DND-41 (cell line): ENCODE results near the gene CHSY3.

Source experiments
- ATAC-seq: fragments of 200-7000 bp; cut with Tn5 transposase; 3 replicates; pipeline ENCODE4 v1.9.1; 2021; ENCODE audit warnings: low read depth; ENCODE audit not compliant: insufficient read depth
- DNase-seq: peaks from one replicate; pipeline ENCODE4 v3.0.0-alpha.2; 2020
- H2AFZ ChIP-seq: 2 replicates; pipeline ENCODE4 v1.6.0; 2012; ENCODE audit warnings: low read depth, low read length
- H3K27ac ChIP-seq: 2 replicates; pipeline ENCODE4 v1.5.1; 2012; ENCODE audit warnings: low read length, inconsistent platforms
- H3K27me3 ChIP-seq: fragments of 200-600 bp; sonication (generic); 2 replicates; pipeline ENCODE4 v1.6.0; 2012; ENCODE audit warnings: low read length, mild to moderate bottlenecking, inconsistent platforms; ENCODE audit not compliant: insufficient read depth, poor library complexity
- H3K36me3 ChIP-seq: 2 replicates; pipeline ENCODE4 v1.5.1; 2012; ENCODE audit warnings: low read length, inconsistent platforms; ENCODE audit not compliant: insufficient read depth
- H3K4me1 ChIP-seq: 2 replicates; pipeline ENCODE4 v1.5.1; 2012; ENCODE audit warnings: mild to moderate bottlenecking, low read length; ENCODE audit not compliant: insufficient read depth
- H3K4me2 ChIP-seq: 2 replicates; pipeline ENCODE4 v1.6.0; 2012; ENCODE audit warnings: mild to moderate bottlenecking, moderate library complexity, low read length, inconsistent platforms; ENCODE audit not compliant: insufficient read depth
- H3K4me3 ChIP-seq, 2 experiments: fragments of 200-600 bp in 1 of 2; shearing (Covaris generic) in 1 of 2; 2 replicates each; pipeline ENCODE4 v1.5.1; 2012 to 2016; ENCODE audit warnings: inconsistent platforms in 2 of 2, low read length in 2 of 2, mild to moderate bottlenecking in 2 of 2, low read depth in 1 of 2, moderate library complexity in 1 of 2
- H3K79me2 ChIP-seq: 2 replicates; pipeline ENCODE4 v1.6.0; 2012; ENCODE audit warnings: low read length, inconsistent platforms; ENCODE audit not compliant: insufficient read depth
- H3K9ac ChIP-seq: 2 replicates; pipeline ENCODE4 v1.6.0; 2012; ENCODE audit warnings: low read depth, mild to moderate bottlenecking, inconsistent platforms, low read length, moderate library complexity
- H3K9me3 ChIP-seq: 2 replicates; pipeline ENCODE4 v1.5.1; 2012; ENCODE audit warnings: low read length, moderate library complexity, mild to moderate bottlenecking, inconsistent platforms; ENCODE audit not compliant: insufficient read depth, severe bottlenecking
- H4K20me1 ChIP-seq: 2 replicates; pipeline ENCODE4 v1.6.0; 2012; ENCODE audit warnings: low read length; ENCODE audit not compliant: insufficient read depth
- CTCF ChIP-seq: IDR thresholded peaks from 2 replicates; pipeline ENCODE4 v1.5.1; 2012; ENCODE audit warnings: borderline replicate concordance, low read length, moderate library complexity, mild to moderate bottlenecking; ENCODE audit not compliant: poor library complexity, severe bottlenecking; ENCODE audit errors: extremely low read depth
- EZH2 ChIP-seq: IDR thresholded peaks from 3 replicates; pipeline ENCODE4 v1.6.1; 2012; ENCODE audit warnings: borderline replicate concordance, low read depth, mild to moderate bottlenecking, moderate library complexity, low read length, inconsistent platforms; ENCODE audit not compliant: severe bottlenecking

CHSY3 gene

GRCh38 chr5:129972465-129973141 is 68.3 kb downstream of the CHSY3 start:
- TF ChIP-seq CTCF (no peak), EZH2 (no peak)
- Histone ChIP-seq H3K4me3 (no peak overlapping the region), H3K4me2 (no peak overlapping the region), H3K79me2 (no peaks in the 10 kb centered on the region), H3K9me3 (no peaks in the 10 kb centered on the region), H3K4me1 (no peaks in the 10 kb centered on the region), H3K36me3 (no peaks in the 10 kb centered on the region), H3K9ac (no peak overlapping the region), H4K20me1 (no peaks in the 10 kb centered on the region), H3K27ac (no peak overlapping the region), H3K27me3 (no peaks in the 10 kb centered on the region), H2AFZ (no peak overlapping the region)
- DNase-seq (no peak), ATAC-seq (no peak)

- DNase-seq (no peak), ATAC-seq (no peak)
- Histone ChIP-seq H3K27me3 (no peaks in the 10 kb centered on the region), H3K4me3 (no peak overlapping the region), H3K79me2 (no peaks in the 10 kb centered on the region), H3K27ac (no peak overlapping the region), H4K20me1 (no peaks in the 10 kb centered on the region), H3K4me1 (no peaks in the 10 kb centered on the region), H3K36me3 (no peaks in the 10 kb centered on the region), H2AFZ (no peak overlapping the region), H3K9me3 (no peaks in the 10 kb centered on the region), H3K9ac (no peak overlapping the region), H3K4me2 (no peak overlapping the region)
- TF ChIP-seq EZH2, result no peak
Observed at GRCh38 chr5:129973716-129974426, 69.6 kb downstream of the CHSY3 start.

GRCh38 chr5:129977810-129978209 is 73.5 kb downstream of the CHSY3 start:
- Histone ChIP-seq H3K9me3 (no peaks in the 10 kb centered on the region), H3K4me1 (no peaks in the 10 kb centered on the region), H4K20me1 (no peaks in the 10 kb centered on the region), H3K4me3 (no peak overlapping the region), H3K4me2 (no peak overlapping the region), H3K27ac (no peak overlapping the region), H2AFZ (no peak overlapping the region), H3K79me2 (no peaks in the 10 kb centered on the region), H3K27me3 (no peaks in the 10 kb centered on the region), H3K36me3 (no peaks in the 10 kb centered on the region), H3K9ac (no peak overlapping the region)
- no peak for TF ChIP-seq CTCF
- ATAC-seq (no peak), DNase-seq (no peak)

DNA sequence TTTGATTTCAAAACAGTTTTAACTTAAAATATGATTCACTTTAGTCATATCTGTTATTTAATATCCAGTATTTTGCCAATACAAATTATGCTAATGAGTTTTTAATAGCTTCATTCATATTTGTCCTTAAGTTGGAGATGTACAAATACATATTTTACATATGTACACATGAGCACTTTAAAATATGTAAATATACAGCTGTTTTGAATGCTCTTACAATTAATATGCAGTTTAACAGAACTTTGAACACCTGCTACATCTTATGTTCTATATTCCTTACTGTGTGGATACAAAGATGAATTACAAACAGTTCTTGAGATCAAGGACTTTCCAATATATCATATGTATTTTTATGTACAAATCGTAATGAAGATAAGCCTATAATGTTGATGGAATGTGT is 74.0 kb downstream of the CHSY3 start:
- DNase-seq, result no peak
- no peak overlapping the region for H3K4me3 ChIP-seq
- no peaks in the 10 kb centered on the region for H3K27me3 ChIP-seq
- no peaks in the 10 kb centered on the region for H3K79me2 ChIP-seq
- no peak overlapping the region for H3K27ac ChIP-seq
- no peaks in the 10 kb centered on the region for H4K20me1 ChIP-seq
- no peak overlapping the region for H2AFZ ChIP-seq
- no peaks in the 10 kb centered on the region for H3K9me3 ChIP-seq
- TF ChIP-seq CTCF (no peak), EZH2 (no peak)
- H3K9ac ChIP-seq, result no peak overlapping the region
- no peaks in the 10 kb centered on the region for H3K36me3 ChIP-seq
- ATAC-seq, result no peak
- H3K4me1 ChIP-seq, result no peaks in the 10 kb centered on the region
- no peak overlapping the region for H3K4me2 ChIP-seq
